Gastroesophageal sphincter (tissue), 4 donors: Measurements from ENCODE around the gene OTOGL. TPM values are rescaled to one million over a fixed set of nuclear protein-coding genes. Genes with fewer than 3 reads are reported as not detected.
"Not testable (repeated sequence)": the region's sequence is repeated elsewhere in the genome, so short reads cannot be mapped to it uniquely, and the experiment has no call there.

Experiments
- ATAC-seq: fragments of 150-250 bp; one replicate; pipeline ENCODE4 v1.9.1; 2016; ENCODE audit warnings: mild to moderate bottlenecking, moderate library complexity
- H3K27ac ChIP-seq, 4 donors: fragments of 200-600 bp; sonication (generic) in 3 of 4; 1 replicate in 3 of 4; 2 replicates in 1 of 4; pipeline ENCODE4 v1.5.1; 2016 to 2019
- H3K27me3 ChIP-seq: fragments of 200-600 bp; sonication (generic); one replicate; pipeline ENCODE4 v1.5.1; 2019
- H3K36me3 ChIP-seq, 2 donors: fragments of 200-600 bp; sonication (generic); one replicate each; pipeline ENCODE4 v1.5.1; 2019; ENCODE audit warnings: control low read depth in 1 of 2
- H3K4me1 ChIP-seq, 3 donors: fragments of 200-600 bp; sonication (generic); 1 replicate in 2 of 3; 2 replicates in 1 of 3; pipeline ENCODE4 v1.5.1; 2016 to 2019; ENCODE audit warnings: control low read depth in 2 of 3
- H3K4me3 ChIP-seq, 2 donors: fragments of 200-600 bp; sonication (generic); one replicate each; pipeline ENCODE4 v1.5.1; 2019; ENCODE audit warnings: mild to moderate bottlenecking in 1 of 2, moderate library complexity in 1 of 2
- H3K9me3 ChIP-seq, 3 donors: fragments of 200-600 bp; sonication (generic); one replicate each; pipeline ENCODE4 v1.5.1; 2017 to 2019; ENCODE audit warnings: control low read depth in 2 of 3
- CTCF ChIP-seq, 4 experiments: fragments of 200-600 bp in 2 of 4; fragments of 450-650 bp in 2 of 4; sonication (generic) in 1 of 4; IDR thresholded peaks; one replicate each; pipeline ENCODE4 v1.5.1; 2017 to 2019; ENCODE audit warnings: antibody characterized with exemption in 4 of 4, mild to moderate bottlenecking in 2 of 4, moderate library complexity in 2 of 4
- EP300 ChIP-seq: sonication (generic); formaldehyde crosslinking; IDR thresholded peaks from one replicate; pipeline ENCODE4 v1.6.1; 2017; ENCODE audit warnings: antibody characterized with exemption, mild to moderate bottlenecking
- POLR2A ChIP-seq, 2 donors: fragments of 450-650 bp; IDR thresholded peaks; one replicate each; pipeline ENCODE4 v1.6.1; 2017; ENCODE audit warnings: antibody characterized with exemption in 2 of 2, mild to moderate bottlenecking in 2 of 2, moderate library complexity in 1 of 2
- POLR2AphosphoS5 ChIP-seq: sonication (generic); formaldehyde crosslinking; IDR thresholded peaks from one replicate; pipeline ENCODE4 v1.6.1; 2017; ENCODE audit warnings: antibody characterized with exemption
- WGBS, 2 donors: methylation state at CpG; one replicate each; pipeline ENCODE4 v1.1.5; 2018; ENCODE audit warnings: low coverage in 1 of 2; 5-methylcytosine and 5-hydroxymethylcytosine counted together
- total RNA-seq, 4 donors: library from RNA; depleted of rRNA; stranded (reverse); fragments of >200 nt; gene quantifications; one replicate each; pipeline ENCODE4 v1.1.0, GENCODE V29; 2016

OTOGL gene
- total RNA-seq, 4 donors from 2014 or later: 0.47 to 1.7 (median 1.4) TPM

GRCh38 chr12:80222261-80222660 lies 122.9 kb downstream of the OTOGL start:
- ATAC-seq: no peak

GRCh38 chr12:80226576-80226975 lies 127.2 kb downstream of the OTOGL start:
- Histone ChIP-seq H3K27ac (no peak overlapping the region), H3K27me3 (no peaks in the 10 kb centered on the region), H3K4me1 (peaks cover 0 to 12% (median 2%) of the 10 kb centered on the region in 3 donors), H3K4me3 (no peak overlapping the region), H3K9me3 (no peaks in the 10 kb centered on the region), H3K36me3 (no peaks in the 10 kb centered on the region)
- 67% methylated on average over 1 of the region's 1 CpG; no CpG with 5 or more reads in 1 of the 2 donors for WGBS, 2 donors
- TF ChIP-seq CTCF (IDR thresholded peaks at IDR 0.05): no peak
- TF ChIP-seq POLR2A (IDR thresholded peaks at IDR 0.05): no peak
- no peak for TF ChIP-seq POLR2AphosphoS5
- no peak for TF ChIP-seq EP300
- no peak for ATAC-seq

More at GRCh38 chr12:80222261-80222660, 122.9 kb downstream of the OTOGL start:
- Histone ChIP-seq H3K4me3 (no peak overlapping the region), H3K9me3 (no peaks in the 10 kb centered on the region), H3K27me3 (no peaks in the 10 kb centered on the region), H3K4me1 (peaks cover 0 to 28% (median 0%) of the 10 kb centered on the region in 3 donors), H3K36me3 (no peaks in the 10 kb centered on the region), H3K27ac (no peak overlapping the region)
- WGBS, 2 donors: 71 to 74% methylated on average over 3 of the region's 3 CpGs
- TF ChIP-seq POLR2A (IDR thresholded peaks at IDR 0.05) (no peak), CTCF (IDR thresholded peaks at IDR 0.05) (no peak), POLR2AphosphoS5 (no peak), EP300 (no peak)

GRCh38 chr12:80227904-80228303 lies 128.6 kb downstream of the OTOGL start:
- H3K27me3 ChIP-seq, H3K27ac ChIP-seq, H3K36me3 ChIP-seq, H3K4me3 ChIP-seq, H3K9me3 ChIP-seq, ATAC-seq: not testable (repeated sequence)
- 95 to 97% methylated on average over 3 to 4 of the region's 4 CpGs for WGBS, 2 donors
- peaks cover 0 to 12% (median 2%) of the 10 kb centered on the region in 3 donors for H3K4me1 ChIP-seq

- 19 to 38% methylated on average over 3 of the region's 3 CpGs for WGBS, 2 donors
- peaks cover 0 to 12% (median 2%) of the 10 kb centered on the region in 3 donors for H3K4me1 ChIP-seq
- no peaks in the 10 kb centered on the region for H3K9me3 ChIP-seq
- no peaks in the 10 kb centered on the region for H3K36me3 ChIP-seq
- no peak for ATAC-seq
- no peaks in the 10 kb centered on the region for H3K27me3 ChIP-seq
- H3K27ac ChIP-seq: no peak overlapping the region
- H3K4me3 ChIP-seq: no peak overlapping the region
- TF ChIP-seq EP300 (no peak), CTCF (IDR thresholded peaks at IDR 0.05) (no peak), POLR2AphosphoS5 (no peak), POLR2A (IDR thresholded peaks at IDR 0.05) (no peak)
Measured at GRCh38 chr12:80230068-80230467, 130.7 kb downstream of the OTOGL start.

GRCh38 chr12:80232837-80233236 lies 133.5 kb downstream of the OTOGL start:
- H3K27ac ChIP-seq: no peak overlapping the region
- WGBS, 2 donors: 71 to 77% methylated on average over 1 of the region's 1 CpG
- H3K4me3 ChIP-seq: no peak overlapping the region
- no peak for ATAC-seq
- no peaks in the 10 kb centered on the region for H3K27me3 ChIP-seq
- no peaks in the 10 kb centered on the region for H3K36me3 ChIP-seq
- H3K4me1 ChIP-seq: peaks cover 0 to 12% (median 2%) of the 10 kb centered on the region in 3 donors
- H3K9me3 ChIP-seq: no peaks in the 10 kb centered on the region
- TF ChIP-seq CTCF (IDR thresholded peaks at IDR 0.05): no peak
- no peak for TF ChIP-seq EP300
- no peak for TF ChIP-seq POLR2AphosphoS5
- TF ChIP-seq POLR2A (IDR thresholded peaks at IDR 0.05): no peak
